ENCODE results near the gene MNX1.

- TF ChIP-seq CTCF (IDR thresholded peaks at IDR 0.05) (no peak), POLR2A (IDR thresholded peaks at IDR 0.05) (no peak), EP300 (IDR thresholded peaks at IDR 0.05; ENCODE audit: low read depth) (no peak)
Measured at GRCh38 chr7:157035979-157036378, 25.5 kb upstream of the MNX1 start.
